K562 (cell line): ENCODE data around the gene ADAM19. TPM values are rescaled to one million over a fixed set of nuclear protein-coding genes. Genes with fewer than 3 reads are reported as not detected.

ENCODE experiments used
- C11orf30 ChIP-seq: fragments of 450-650 bp; IDR thresholded peaks from 2 replicates; pipeline ENCODE4 v1.6.1; 2016; ENCODE audit warnings: low read depth, mild to moderate bottlenecking
- CEBPG ChIP-seq, 3 experiments: fragments of 200-800 bp in 1 of 3; sonication (Bioruptor generic) in 1 of 3; sonication (generic) in 1 of 3; formaldehyde crosslinking in 1 of 3; IDR thresholded peaks in 2 of 3; conservative IDR thresholded peaks in 1 of 3; 2 replicates each; pipeline versions ENCODE4 v1.6.1 to v1.8.0; 2016 to 2022; ENCODE audit warnings: missing compliant biosample characterization in 2 of 3, missing genetic modification characterization in 2 of 3, mild to moderate bottlenecking in 1 of 3, missing genetic modification reagents in 1 of 3
- EGR1 ChIP-seq: fragments of 450-650 bp; conservative IDR thresholded peaks from 2 replicates; pipeline ENCODE4 v1.6.1; 2017; ENCODE audit warnings: mild to moderate bottlenecking
- FOXJ2 ChIP-seq: fragments of 200-800 bp; sonication (Bioruptor generic); IDR thresholded peaks from 2 replicates; pipeline ENCODE4 v1.6.1; 2016; ENCODE audit warnings: missing genetic modification characterization, missing compliant biosample characterization
- GTF2B ChIP-seq: IDR thresholded peaks from 2 replicates; pipeline ENCODE4 v1.6.1; 2011; ENCODE audit not compliant: insufficient read length; ENCODE audit errors: extremely low read depth
- HMBOX1 ChIP-seq: sonication (generic); IDR thresholded peaks from 2 replicates; pipeline ENCODE4 v1.6.1; 2016
- JUN ChIP-seq, 2 experiments: sonication (generic) in 1 of 2; formaldehyde crosslinking in 1 of 2; IDR thresholded peaks; 2 replicates each; pipeline versions ENCODE4 v1.6.1 to v1.8.0; 2012 to 2022; ENCODE audit warnings: borderline replicate concordance in 2 of 2, mild to moderate bottlenecking in 2 of 2, improper control_type of control experiment in 1 of 2, low read depth in 1 of 2, low read length in 1 of 2, missing genetic modification reagents in 1 of 2
- JUND ChIP-seq, 2 experiments: IDR thresholded peaks; 2 replicates in 1 of 2; 3 replicates in 1 of 2; pipeline ENCODE4 v1.6.1; 2011; ENCODE audit warnings: borderline replicate concordance in 2 of 2, low read depth in 2 of 2, low read length in 2 of 2, improper control_type of control experiment in 1 of 2, missing biosample characterization in 1 of 2, missing genetic modification characterization in 1 of 2, missing genetic modification reagents in 1 of 2
- MAFG ChIP-seq: fragments of 450-650 bp; conservative IDR thresholded peaks from 2 replicates; pipeline ENCODE4 v1.6.1; 2016; ENCODE audit warnings: missing genetic modification characterization, missing compliant biosample characterization
- NFE2 ChIP-seq: IDR thresholded peaks from 2 replicates; pipeline ENCODE4 v1.6.1; 2014; ENCODE audit warnings: antibody characterized with exemption, low read depth
- NR2C2 ChIP-seq, 2 experiments: fragments of 200-800 bp in 1 of 2; sonication (Bioruptor generic) in 1 of 2; sonication (generic) in 1 of 2; formaldehyde crosslinking in 1 of 2; IDR thresholded peaks; 2 replicates each; pipeline versions ENCODE4 v1.6.1 to v1.8.0; 2016 to 2022; ENCODE audit warnings: mild to moderate bottlenecking in 1 of 2, missing compliant biosample characterization in 1 of 2, missing genetic modification characterization in 1 of 2, missing genetic modification reagents in 1 of 2
- RREB1 ChIP-seq: fragments of 250-450 bp; sonication (Bioruptor Pico); IDR thresholded peaks from 2 replicates; pipeline ENCODE4 v1.4.0; 2020
- SMARCA4 ChIP-seq: fragments of 450-650 bp; IDR thresholded peaks from 2 replicates; pipeline ENCODE4 v1.6.1; 2016
- TRIM28 ChIP-seq: fragments of 450-650 bp; IDR thresholded peaks from 2 replicates; pipeline ENCODE4 v1.6.1; 2017
- ZKSCAN8 ChIP-seq: fragments of 200-800 bp; sonication (Bioruptor generic); IDR thresholded peaks from 2 replicates; pipeline ENCODE4 v1.6.1; 2016; ENCODE audit warnings: missing genetic modification characterization, missing compliant biosample characterization
- ZNF316 ChIP-seq: fragments of 450-650 bp; IDR thresholded peaks from 2 replicates; pipeline ENCODE4 v1.6.1; 2016
- polyA plus RNA-seq, 8 experiments: library from polyadenylated mRNA; depleted of rRNA in 4 of 8; stranded (reverse) in 5 of 8; unstranded in 3 of 8; fragments of >200 nt; fragmentation: Nextera tagmentation in 2 of 8; fragmentation: Illumina TruSeq in 1 of 8; extraction: Ambion mirVana in 2 of 8; extraction: Trizol in 1 of 8; gene quantifications; 2 replicates each; pipeline versions ENCODE4 v1.2.1 to v1.2.3, GENCODE V29; 2011 to 2014; ENCODE audit warnings: inconsistent platforms in 1 of 8, missing spikeins in 1 of 8
- total RNA-seq, 7 experiments: library from RNA; depleted of rRNA in 6 of 7; stranded (reverse); fragments of >200 nt in 6 of 7; fragmentation: Illumina TruSeq in 2 of 7; extraction: Trizol in 2 of 7; gene quantifications; 2 replicates each; pipeline versions ENCODE4 v1.2.1 to v1.2.3, GENCODE V29; 2011 to 2021; ENCODE audit warnings: low replicate concordance in 1 of 7

Gene ADAM19
- total and polyA plus RNA-seq, 9 of the 15 experiments (the other 6 are each of a cell fraction or from before 2014, with no cell fraction given), result 0.11 to 1.1 (median 0.43) TPM

GRCh38 chr5:157511651-157512644 is 63.6 kb downstream of the ADAM19 start (continued):
- TF ChIP-seq NFE2 (peak; percentile 78), TRIM28 (peak; percentile 49; the same call in 1 of the 2 replicates), MAFG (tag) (peak; percentile 85), NR2C2 (CRISPR knock-in tag; IDR thresholded peaks at IDR 0.05) (no peak), NR2C2 (tag; IDR thresholded peaks at IDR 0.05) (peak; percentile 24; the same call in 1 of the 2 replicates), ZKSCAN8 (CRISPR knock-in tag) (no peak), RREB1 (CRISPR knock-in tag) (no peak), HMBOX1 (peak; percentile 81; the same call in 1 of the 2 replicates), JUND (IDR thresholded peaks at IDR 0.05; ENCODE audit: borderline replicate concordance, low read depth, low read length) (peak; percentile 53; the same call in 1 of the 2 replicates), JUND (tag; IDR thresholded peaks at IDR 0.05; ENCODE audit: borderline replicate concordance, low read depth, low read length) (peak; percentile 58; the same call in 2 of the 3 replicates), GTF2B (no peak), EGR1 (no peak), SMARCA4 (0 out of 2 replicates have a peak, but pooled peaks have one; percentile 46), JUN (IDR thresholded peaks at IDR 0.05; ENCODE audit: borderline replicate concordance, low read depth, low read length) (0 out of 2 replicates have a peak, but pooled peaks have one; percentile 16), JUN (CRISPR knock-in tag; IDR thresholded peaks at IDR 0.05; ENCODE audit: borderline replicate concordance) (no peak), C11orf30 (peak; percentile 83), ZNF316 (peak; percentile 90), CEBPG (CRISPR knock-in tag; IDR thresholded peaks at IDR 0.05) (no peak), CEBPG (tag; conservative IDR thresholded peaks at IDR 0.05 in 1 of 2, IDR thresholded peaks at IDR 0.05 in 1 of 2) (peak in 1 of 2 experiments; percentile 53; a peak in 1 of 4 replicates), FOXJ2 (tag) (no peak)
